Measurements from ENCODE around the gene CCNY.
A peak's percentile ranks its signal among the peaks of the same experiment; 100 is the strongest.

Gene CCNY

GRCh38 chr10:35304649-35305048 is 31.7 kb upstream of the CCNY start:
- peak; percentile 17; the same call in 1 of the 2 replicates for TF ChIP-seq RAD21 (IDR thresholded peaks at IDR 0.05; ENCODE audit: low read depth)
- TF ChIP-seq FOXM1 (IDR thresholded peaks at IDR 0.05; ENCODE audit: borderline replicate concordance, low read depth), result no peak
- no peak for TF ChIP-seq TAF1 (IDR thresholded peaks at IDR 0.05; ENCODE audit: low read depth)
- no peak for TF ChIP-seq ZBTB7A (IDR thresholded peaks at IDR 0.05; ENCODE audit: low read depth)
- no peak for TF ChIP-seq EGR1 (IDR thresholded peaks at IDR 0.05)
- TF ChIP-seq, protein P1, sequence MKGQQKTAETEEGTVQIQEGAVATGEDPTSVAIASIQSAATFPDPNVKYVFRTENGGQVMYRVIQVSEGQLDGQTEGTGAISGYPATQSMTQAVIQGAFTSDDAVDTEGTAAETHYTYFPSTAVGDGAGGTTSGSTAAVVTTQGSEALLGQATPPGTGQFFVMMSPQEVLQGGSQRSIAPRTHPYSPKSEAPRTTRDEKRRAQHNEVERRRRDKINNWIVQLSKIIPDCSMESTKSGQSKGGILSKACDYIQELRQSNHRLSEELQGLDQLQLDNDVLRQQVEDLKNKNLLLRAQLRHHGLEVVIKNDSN (IDR thresholded peaks at IDR 0.05), result no peak

- no peak for TF ChIP-seq TEAD4 (IDR thresholded peaks at IDR 0.05)
- no peak for TF ChIP-seq MAX (IDR thresholded peaks at IDR 0.05)
Measured at GRCh38 chr10:35306852-35307251, 29.5 kb upstream of the CCNY start.

- TF ChIP-seq MAX (IDR thresholded peaks at IDR 0.05), result no peak
- TF ChIP-seq CEBPB (IDR thresholded peaks at IDR 0.05), result no peak
- TF ChIP-seq YY1 (IDR thresholded peaks at IDR 0.05; ENCODE audit: low read depth), result no peak
- no peak for TF ChIP-seq NFIC (IDR thresholded peaks at IDR 0.05)
- TF ChIP-seq EP300 (IDR thresholded peaks at IDR 0.05; ENCODE audit: borderline replicate concordance), result no peak
- TF ChIP-seq TCF12 (IDR thresholded peaks at IDR 0.05; ENCODE audit: low read depth), result no peak
- no peak for TF ChIP-seq CREB1 (IDR thresholded peaks at IDR 0.05; ENCODE audit: low read depth)
Measured at GRCh38 chr10:35307297-35307696, 29.0 kb upstream of the CCNY start.

DNA sequence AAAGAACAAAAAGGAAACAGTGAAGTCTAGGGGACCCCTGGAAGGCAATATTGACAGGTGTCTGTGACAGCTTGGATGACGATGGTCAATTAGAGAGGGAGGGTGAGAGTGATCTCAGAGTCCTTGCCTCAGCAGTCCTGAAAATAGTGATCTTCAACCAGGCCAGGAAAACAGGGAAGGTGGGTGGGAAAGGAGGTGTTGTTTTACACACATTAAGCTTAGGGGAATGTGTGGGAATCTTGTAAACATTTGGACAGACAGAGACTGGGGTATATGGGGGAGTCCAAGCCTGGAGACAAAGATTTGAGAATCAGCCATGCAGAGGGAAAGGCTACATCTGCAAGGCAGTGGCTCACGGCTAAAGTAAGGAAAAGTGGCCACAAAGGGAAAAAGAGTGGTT is 27.5 kb upstream of the CCNY start:
- TF ChIP-seq ZBTB7A (IDR thresholded peaks at IDR 0.05; ENCODE audit: low read depth) (no peak), CEBPB (IDR thresholded peaks at IDR 0.05) (no peak), NFIC (IDR thresholded peaks at IDR 0.05) (no peak), TCF12 (IDR thresholded peaks at IDR 0.05; ENCODE audit: low read depth) (no peak), EP300 (IDR thresholded peaks at IDR 0.05; ENCODE audit: borderline replicate concordance) (no peak), RAD21 (IDR thresholded peaks at IDR 0.05; ENCODE audit: low read depth) (no peak), REST (IDR thresholded peaks at IDR 0.05; ENCODE audit: low read depth) (no peak), CREB1 (IDR thresholded peaks at IDR 0.05; ENCODE audit: low read depth) (no peak), TEAD4 (IDR thresholded peaks at IDR 0.05) (no peak), EGR1 (IDR thresholded peaks at IDR 0.05) (no peak), YY1 (IDR thresholded peaks at IDR 0.05; ENCODE audit: low read depth) (no peak), FOXM1 (IDR thresholded peaks at IDR 0.05; ENCODE audit: borderline replicate concordance, low read depth) (no peak)
- TF ChIP-seq, protein P1 (IDR thresholded peaks at IDR 0.05), result no peak

DNA sequence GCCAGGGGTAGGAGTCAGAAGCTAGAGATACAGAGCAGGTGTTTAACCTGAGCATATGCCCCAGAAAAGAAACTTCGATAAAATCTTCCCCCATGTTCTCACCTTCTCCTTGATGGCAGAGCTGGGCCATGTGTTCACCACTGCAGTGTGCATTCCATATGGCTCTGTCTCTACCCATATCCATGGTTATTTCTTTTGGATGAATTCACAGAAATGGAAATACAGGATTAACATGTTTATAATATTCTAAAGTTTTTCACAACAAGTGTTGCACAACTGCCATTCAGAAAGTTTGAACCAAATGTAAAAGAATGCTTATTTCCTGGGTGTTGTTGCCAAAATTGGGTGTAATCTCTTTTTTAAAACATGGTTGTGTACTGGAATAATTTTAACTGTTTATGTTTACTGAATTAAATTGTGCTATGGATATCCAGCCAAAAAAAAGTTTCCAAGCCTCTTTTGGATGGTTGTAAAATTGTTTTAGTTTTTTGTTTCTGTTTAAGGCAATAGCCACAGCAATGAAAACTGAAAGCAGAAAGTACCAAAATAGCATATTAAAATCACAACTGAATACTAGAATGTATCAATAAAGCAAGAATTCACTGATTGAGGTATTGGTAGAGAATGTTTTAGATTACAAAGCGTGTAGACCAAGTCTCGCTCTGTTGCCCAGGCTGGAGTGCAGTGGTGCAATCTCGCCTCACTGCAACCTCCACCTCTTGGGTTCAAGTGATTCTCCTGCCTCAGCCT is 19.9 kb upstream of the CCNY start:
- no peak for TF ChIP-seq NFIC (IDR thresholded peaks at IDR 0.05)
- TF ChIP-seq CREB1 (IDR thresholded peaks at IDR 0.05; ENCODE audit: low read depth), result no peak
- TF ChIP-seq TCF12 (IDR thresholded peaks at IDR 0.05; ENCODE audit: low read depth), result no peak
- no peak for TF ChIP-seq YY1 (IDR thresholded peaks at IDR 0.05; ENCODE audit: low read depth)
- TF ChIP-seq TAF1 (IDR thresholded peaks at IDR 0.05; ENCODE audit: low read depth), result no peak
- no peak for TF ChIP-seq TEAD4 (IDR thresholded peaks at IDR 0.05)
- no peak for TF ChIP-seq FOXM1 (IDR thresholded peaks at IDR 0.05; ENCODE audit: borderline replicate concordance, low read depth)
- no peak for TF ChIP-seq RAD21 (IDR thresholded peaks at IDR 0.05; ENCODE audit: low read depth)
- TF ChIP-seq MAX (IDR thresholded peaks at IDR 0.05), result no peak
- no peak for TF ChIP-seq EGR1 (IDR thresholded peaks at IDR 0.05)

- TF ChIP-seq, protein P1 (IDR thresholded peaks at IDR 0.05), result no peak
- TF ChIP-seq TEAD4 (IDR thresholded peaks at IDR 0.05) (no peak), CREB1 (IDR thresholded peaks at IDR 0.05; ENCODE audit: low read depth) (no peak), ZBTB7A (IDR thresholded peaks at IDR 0.05; ENCODE audit: low read depth) (no peak), EP300 (IDR thresholded peaks at IDR 0.05; ENCODE audit: borderline replicate concordance) (no peak), CEBPB (IDR thresholded peaks at IDR 0.05) (no peak), TAF1 (IDR thresholded peaks at IDR 0.05; ENCODE audit: low read depth) (no peak), EGR1 (IDR thresholded peaks at IDR 0.05) (no peak), TCF12 (IDR thresholded peaks at IDR 0.05; ENCODE audit: low read depth) (no peak), MAX (IDR thresholded peaks at IDR 0.05) (no peak), YY1 (IDR thresholded peaks at IDR 0.05; ENCODE audit: low read depth) (no peak), FOXM1 (IDR thresholded peaks at IDR 0.05; ENCODE audit: borderline replicate concordance, low read depth) (no peak), NFIC (IDR thresholded peaks at IDR 0.05) (no peak), RAD21 (IDR thresholded peaks at IDR 0.05; ENCODE audit: low read depth) (no peak), REST (IDR thresholded peaks at IDR 0.05; ENCODE audit: low read depth) (no peak)
Measured at GRCh38 chr10:35318551-35318950, 17.8 kb upstream of the CCNY start.

All from Ishikawa (cell line).